NCI-H2196 (cell line): ENCODE results near the gene OR2Z1.

Experiments
- DNase-seq: peaks from one replicate; lab custom pipeline; 2025; ENCODE audit not compliant: unreplicated experiment; lab: John Stamatoyannopoulos, UW

OR2Z1 gene, protein sequence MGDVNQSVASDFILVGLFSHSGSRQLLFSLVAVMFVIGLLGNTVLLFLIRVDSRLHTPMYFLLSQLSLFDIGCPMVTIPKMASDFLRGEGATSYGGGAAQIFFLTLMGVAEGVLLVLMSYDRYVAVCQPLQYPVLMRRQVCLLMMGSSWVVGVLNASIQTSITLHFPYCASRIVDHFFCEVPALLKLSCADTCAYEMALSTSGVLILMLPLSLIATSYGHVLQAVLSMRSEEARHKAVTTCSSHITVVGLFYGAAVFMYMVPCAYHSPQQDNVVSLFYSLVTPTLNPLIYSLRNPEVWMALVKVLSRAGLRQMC

DNA sequence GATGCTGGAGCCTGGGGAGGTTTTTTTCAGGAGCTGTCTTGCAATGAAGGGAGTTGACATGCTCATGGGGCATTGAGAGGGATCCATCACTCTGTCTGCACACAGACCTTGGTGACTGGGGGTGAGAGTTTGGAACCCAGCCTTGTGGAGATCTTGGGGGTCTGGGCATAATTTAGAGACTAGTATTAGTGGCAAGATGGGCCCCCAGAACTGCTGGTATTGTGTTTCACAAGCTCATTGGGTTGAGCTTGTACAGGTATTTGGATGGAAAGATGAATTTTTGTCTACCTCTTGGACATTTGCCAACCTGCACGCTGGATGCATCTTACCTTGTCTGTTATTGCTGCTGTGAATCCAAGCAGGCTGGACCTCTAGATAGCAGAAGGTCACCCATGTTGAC is at the start of gene OR2Z1:
TSS of gene OR2Z1 (plus strand) at position 301 of the 400 bp plus-strand sequence. CDS start 9,395 bp downstream, outside the sequence.
- no peak for DNase-seq

DNA sequence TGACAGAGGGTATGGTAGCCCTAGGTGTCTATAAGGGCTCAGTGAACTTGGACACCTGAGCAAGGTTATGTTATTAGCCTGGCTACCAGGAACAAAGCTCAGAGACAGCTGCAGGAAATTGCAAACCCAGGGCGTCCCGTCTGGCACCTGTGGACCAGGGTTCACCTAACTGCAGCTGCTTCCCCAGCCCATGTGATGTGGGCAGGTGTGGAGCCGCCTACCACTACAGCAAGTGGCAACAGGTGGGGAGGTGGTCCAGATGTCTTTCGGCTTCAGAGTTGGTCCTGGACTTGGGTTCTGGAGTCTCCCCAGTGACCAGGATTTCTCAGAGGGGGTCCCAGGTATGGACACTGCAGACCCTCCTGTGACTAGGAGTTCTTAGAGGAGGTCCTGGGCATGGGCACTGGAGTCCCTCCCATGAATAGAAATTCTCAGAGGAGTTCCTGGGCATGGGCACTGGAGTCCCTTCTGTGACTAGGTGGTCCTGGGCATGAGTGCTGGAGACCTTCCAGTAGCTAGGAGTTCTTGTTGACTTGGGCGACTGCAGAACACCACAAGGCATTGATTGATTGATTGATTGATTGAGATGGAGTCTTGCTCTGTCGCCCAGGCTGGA is 48.0 kb upstream of the OR2Z1 start:
- DNase-seq = no peak

DNA sequence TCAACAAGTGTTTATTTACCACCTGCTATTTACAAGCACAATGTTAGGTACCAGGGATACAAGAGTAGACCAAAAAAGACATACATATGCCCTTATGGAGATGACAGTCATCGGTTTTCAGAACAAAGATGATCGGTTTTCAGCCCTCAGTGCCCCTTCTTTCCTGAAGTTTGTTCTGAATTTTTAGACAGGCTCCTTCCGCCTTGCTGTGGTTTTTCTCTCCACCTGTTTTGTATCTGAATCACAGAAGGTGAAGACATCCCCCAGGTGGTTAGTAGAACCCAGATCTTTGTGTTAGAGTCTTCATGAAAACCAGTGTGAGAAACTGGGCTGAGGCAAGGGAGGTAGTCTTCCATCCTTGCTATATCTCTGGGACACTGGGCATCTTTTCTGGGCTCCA is 46.4 kb upstream of the OR2Z1 start:
- no peak for DNase-seq

DNA sequence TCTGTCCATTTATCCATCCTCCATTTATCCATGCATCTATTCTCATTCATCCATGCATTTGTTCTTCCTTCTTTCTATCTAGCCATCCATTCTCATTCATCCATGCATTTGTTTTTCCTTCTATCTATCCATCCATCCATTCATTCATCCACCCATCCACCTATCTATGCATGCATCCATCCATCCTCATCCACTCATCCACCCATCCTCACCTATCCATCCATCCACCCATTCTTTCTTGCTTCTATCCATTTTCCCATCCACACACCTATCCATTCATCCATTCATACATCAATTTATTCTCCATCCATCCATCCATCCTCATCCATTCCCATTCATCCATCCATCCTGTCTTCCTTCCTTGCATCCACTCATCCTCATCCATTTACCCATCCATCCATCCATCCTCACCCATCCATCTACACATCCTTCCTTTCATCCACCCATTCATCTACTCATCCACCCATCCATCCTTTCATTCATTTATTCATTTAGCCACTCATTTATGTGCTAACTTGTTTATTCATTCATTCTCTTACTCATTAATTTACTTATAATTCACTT is 43.1 kb upstream of the OR2Z1 start:
- DNase-seq = no peak

DNA sequence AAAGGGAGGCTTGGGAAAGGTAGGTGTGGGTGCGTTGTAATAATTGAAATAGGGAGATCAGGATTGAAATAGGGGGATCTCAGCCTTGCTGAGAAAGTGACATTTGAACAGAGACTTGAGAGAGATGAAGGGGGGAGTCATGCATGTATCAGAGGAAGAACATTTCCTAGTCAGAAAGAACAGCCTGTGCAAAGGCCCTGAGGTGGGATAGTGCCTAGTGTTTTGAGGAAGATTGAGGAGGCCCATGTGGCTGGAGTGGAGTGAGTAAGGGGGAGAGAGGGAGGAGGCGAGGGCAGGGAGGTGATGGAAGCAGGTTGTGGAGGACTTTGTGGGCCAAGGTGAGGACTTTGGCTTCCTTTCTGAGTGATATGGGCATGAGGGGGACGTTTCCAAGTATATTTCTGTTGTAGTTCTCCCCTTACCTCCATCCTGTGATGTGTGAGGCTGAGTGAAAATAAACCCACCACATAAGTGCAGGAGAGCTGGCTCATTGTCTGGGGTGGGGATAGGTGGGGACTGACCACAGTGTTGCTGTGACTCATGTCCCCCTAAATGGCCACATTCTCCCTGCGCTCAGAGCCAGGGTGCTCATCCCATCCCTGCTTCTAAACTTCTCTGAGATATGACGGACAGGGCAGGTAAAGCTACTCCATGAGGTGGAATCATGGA is 40.6 kb upstream of the OR2Z1 start:
- DNase-seq = no peak

DNA sequence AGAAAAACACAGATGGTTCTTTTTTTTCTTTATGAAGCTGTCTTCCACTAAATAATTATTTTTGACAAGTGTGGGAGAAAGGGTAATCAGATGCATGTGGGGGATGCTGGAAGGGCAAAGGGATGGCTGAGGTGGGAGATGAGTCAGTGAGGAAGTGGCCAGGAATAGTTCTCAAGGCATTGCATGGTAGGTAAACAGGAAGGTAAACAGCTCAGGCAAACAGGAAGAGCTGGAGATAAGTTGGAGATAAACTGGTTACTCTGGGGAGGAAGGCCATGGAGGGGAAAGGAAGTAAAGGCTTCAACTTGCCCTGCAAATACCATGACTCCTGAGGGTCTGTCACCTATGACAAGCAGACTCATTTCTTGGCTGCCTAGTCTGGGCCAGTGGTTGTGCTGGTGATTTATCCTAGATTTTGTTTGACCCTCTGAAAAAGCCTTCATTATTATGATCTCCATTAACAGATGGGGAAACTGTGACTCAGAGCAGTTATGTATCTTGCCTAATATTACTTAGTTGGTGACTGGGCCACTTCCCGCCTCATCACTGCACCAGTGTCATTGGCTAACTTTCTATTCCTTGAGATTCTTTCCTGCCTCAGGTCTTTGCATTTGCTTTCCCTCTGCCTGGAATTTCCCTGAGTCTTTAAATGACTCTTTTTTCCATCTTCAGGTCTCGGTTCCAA is 39.9 kb upstream of the OR2Z1 start:
- no peak for DNase-seq

DNA sequence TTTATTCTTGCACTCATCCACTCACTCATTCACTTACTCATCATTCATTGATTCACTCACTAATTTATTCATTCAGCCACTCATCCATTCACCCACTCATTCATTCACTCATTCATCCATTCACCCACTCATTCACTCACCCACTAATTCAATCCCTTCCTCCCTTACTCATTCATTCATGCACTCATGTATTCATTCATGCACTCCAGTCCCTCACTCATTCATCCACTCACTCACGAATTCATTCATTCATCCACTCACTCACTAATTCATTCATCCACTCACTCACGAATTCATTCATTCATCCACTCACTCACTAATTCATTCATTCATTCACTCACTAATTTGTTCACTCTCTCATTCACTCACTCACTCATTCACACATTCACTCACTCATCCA is 39.0 kb upstream of the OR2Z1 start:
- DNase-seq = no peak

DNA sequence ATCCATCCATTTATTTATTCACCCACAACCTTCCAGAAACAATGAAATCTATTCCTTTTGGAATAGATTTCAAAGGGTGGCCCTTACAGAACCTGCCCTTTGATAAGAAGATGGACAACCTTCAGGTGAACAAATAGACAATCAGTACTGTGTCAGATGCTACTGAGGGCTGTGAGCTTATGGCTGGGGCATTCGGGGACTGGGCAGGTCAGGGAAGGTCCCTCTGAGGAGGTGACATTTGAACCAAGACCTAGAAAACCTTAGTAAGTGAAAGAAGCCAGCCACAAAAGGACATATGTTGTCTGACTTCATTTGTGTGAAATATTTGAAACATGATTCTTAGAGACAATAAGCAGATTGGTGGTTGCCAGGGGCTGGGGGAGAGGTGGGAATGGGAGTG is 38.5 kb upstream of the OR2Z1 start:
- DNase-seq = no peak

DNA sequence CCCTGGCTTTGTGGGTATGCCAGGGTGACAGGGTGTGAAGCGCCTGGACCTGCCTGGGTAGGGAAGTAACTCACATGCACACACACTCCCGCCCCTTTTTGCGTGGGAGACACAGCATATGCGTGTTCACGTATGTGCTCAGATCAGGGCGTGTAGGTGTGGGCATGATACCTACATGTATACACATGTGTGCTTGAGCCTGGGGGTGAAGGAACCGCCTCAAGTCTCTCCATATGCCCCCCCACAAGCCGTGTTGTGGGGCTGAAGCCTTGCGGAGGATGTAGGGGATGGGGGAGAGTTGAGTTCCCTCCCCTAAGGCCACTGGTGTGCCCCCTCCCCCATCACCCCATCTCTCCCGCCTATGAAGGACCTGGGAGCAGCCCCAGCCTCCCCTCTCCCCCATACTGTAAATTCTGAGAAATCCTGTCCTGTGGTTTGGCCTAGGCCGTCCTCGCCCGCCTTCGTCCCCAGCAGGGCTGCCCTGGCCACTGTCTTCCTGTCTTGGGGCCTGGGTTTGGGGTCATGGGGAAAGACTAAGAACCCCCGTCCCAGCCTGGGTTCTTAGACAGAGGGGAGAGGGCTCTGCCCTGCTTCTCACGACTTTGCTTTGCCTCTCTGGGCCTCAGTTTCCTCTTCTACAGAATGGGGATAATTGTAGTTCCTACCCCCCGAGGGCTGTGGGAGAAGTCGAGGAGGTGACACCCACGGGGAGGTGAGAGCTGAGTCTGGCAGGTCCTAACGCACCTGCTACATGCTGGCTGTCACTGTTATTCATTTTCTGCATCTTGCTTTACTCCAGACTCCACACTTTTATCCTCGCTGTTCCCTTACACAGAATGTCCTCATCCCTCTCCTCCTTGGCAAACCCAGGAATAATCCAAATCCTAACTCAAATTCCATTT is 37.2 kb upstream of the OR2Z1 start:
- no peak for DNase-seq

DNA sequence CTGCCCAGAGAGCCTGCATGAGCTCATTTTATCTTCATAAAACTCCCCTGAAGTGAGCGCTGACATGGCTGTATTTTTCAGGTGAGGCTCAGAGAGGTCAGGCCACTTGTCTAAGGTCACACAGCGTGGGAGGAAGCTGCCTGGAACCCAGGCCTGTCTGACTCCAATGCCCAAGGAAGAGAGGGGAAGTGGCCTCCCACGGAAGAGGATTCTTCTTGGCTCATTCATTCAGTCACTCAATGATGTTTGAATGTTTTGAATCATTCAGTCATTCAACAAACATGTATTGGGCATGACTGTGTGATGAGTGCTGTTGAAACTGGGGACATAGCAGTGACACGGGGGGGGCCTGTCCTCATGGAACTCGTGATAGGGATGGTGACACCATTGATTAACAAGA is 34.9 kb upstream of the OR2Z1 start:
- DNase-seq = no peak

DNA sequence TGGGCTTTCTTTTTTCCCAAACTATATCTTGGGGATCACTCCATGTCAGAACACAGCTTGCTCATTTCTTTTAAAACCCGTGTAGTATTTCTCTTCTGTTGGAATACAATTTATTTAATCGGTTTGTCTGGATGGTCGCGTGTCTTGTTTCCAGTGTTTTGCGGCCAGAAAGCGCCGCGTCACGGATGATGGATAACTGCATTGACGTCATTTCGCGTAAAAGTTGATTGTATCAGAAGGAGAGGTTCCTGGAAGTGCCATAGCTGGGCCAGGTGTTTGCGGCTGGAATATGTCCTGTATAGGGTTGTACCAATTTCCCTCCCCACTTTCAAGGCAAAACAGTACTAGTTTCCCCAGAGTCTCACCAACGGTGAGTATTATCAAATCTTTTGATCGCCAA is 32.5 kb upstream of the OR2Z1 start:
- no peak for DNase-seq

DNA sequence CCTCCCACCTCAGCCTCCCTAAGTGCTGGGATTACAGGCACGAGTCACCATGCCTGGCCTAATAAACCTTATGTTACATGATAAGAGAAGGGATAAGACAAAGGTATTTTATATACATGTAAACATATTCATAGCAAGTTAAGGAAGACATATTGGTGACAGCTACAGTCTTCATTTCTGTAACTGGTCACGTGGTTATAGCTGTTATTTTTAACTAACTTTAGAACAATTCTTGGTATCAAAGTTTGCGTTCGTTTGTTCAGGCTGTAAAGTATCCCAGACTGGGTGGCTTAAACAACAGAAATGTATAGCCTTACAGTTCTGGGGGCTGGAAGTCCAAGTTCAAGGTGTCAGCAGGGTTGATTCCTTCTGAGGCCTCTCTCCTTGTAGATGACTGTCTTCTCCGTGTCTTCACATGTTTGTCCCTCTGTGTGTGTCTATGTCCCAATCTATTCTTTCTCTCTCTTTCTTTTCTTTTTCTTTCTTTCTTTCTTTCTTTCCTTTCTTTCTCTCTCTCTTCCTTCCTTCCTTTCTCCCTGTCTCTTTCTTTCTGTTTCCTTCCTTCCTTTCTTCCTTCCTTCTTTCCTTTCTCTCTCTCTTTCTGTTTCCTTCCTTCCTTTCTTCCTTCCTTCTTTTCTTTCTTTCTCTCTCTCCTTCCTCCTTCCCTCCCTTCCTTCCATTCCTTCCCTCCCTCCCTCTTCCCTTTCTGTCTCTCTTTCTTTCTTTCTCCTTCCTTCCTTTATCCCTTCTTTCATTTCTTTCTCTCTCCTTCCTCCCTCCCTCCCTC is 30.5 kb upstream of the OR2Z1 start:
- DNase-seq = no peak

DNA sequence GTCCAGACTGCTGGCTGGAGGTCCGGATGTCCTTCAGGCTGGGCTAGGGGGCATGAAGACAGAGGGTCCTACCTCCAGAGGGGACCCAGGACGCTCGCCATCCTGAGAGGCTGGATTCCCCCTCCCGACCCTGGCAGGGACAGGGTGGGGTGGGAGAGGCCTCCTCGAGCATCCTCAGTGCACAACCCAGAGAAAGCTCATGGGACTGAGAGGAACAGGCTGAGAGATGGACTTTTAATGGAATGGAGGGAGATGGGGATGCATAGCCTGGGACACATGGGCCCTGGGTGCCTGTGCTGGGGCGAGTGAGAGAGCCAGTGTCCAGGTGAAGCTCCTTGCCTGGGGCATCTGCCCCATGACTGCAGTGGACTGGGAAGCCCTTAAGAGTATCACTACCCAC is 25.9 kb upstream of the OR2Z1 start:
- no peak for DNase-seq

DNA sequence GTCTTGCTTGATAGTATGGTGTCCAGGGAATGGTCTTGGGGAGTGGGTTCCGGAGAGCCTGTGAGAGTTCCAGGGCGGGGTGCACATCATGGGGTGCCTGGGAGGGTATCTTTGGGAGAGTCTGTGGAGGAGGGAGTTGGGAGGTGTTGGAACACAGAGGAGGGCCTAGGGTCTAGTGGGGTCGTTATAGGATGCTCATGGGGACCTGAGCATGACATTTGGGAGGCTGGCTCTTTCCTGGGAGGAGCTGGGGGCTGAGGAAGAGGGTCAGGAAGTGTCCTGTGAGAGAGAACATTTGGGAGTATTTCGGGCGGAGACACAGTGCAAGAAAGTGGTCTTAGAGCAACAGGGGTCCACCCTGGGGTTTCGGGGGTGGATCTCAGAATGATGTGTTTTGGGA is 25.5 kb upstream of the OR2Z1 start:
- no peak for DNase-seq

DNA sequence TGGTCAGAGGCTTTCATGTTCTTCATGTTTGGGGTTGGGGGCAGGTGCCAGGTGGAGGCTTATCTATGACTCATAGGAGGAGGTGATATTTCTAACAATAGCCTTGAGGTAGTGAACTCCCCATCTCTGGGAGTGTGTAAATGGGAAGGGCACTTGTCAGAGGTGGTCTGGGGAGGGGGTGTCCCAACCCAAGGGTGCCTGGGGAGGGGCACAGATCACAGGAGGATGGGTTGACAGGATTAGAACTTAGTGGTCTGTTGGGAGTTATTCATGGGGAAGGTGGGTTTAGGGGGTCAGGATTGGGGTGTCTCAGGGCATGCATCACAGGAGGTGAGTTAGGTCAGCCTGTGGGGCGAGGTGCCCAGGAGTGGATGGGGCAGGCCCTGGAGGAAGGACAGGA is 24.4 kb upstream of the OR2Z1 start:
- no peak for DNase-seq

DNA sequence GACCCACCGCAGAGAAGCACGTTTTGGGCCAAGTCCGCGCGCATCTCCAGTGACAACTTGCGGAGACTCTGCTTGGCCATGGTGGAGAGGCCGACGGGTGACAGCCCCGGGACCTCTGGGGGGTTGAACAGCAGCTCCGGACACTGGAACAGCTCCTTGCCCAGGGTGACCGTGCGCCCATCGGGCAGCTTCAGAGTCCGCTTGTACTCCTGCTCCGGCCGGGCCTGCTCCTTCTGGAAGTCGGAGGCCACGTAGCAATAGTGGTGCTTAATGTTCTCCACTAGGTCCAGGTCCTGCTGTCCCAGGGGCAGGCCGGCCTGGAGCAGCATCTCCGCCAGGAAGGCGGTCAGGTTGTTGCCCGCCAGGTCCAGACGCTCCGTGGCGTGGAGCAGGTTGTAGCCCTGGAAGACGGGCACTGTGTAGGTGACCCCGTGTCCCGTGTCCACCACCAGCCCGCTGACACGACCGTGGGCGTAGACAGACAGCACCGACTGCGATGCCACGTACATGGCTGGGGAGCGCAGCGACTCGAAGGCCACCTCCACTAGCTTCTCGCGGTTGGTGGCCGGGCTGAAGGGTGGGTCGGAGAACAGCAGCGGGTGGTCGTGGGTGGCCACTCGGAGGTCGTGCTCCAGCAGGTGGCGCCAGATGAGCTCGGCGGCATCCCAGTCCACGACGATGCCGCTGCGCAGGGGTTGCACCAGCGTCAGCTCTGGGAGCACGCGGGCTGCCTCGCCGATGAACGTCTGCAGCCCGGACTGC is 23.6 kb upstream of the OR2Z1 start:
- DNase-seq = no peak

DNA sequence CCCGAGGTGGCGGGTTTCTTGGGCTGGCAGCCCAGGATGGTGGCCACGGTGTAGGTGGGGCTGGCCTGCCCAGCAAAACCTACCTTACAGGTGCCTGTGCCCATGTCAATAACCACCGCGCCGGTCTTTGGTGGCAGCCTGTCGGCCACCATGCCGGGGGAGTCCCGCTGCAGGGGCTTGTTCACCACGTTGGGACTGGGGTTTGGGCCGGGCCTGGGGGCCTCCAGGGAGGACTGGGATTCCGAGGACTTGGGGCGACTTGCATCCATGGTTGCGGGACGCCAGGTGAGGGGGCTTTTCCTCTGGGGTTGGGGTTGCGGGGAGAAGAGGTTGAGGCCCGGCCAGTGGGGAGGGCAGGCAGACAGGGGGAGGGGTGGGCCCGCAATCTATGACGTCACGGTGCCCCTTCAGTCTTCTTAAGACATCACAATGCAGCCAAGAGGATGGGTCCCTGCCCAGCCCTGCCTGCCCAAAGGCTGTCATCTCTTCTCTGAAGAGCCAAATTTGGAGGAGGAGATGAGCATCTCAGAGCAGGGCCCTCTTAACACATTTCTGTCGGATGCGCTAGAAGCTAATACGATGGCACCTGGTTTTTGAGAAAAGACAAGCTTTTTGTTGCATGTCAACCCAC is 22.9 kb upstream of the OR2Z1 start, which contains the start of gene ACTL9:
TSS of gene ACTL9 (minus strand) at position 363 of the 631 bp plus-strand sequence. CDS start at position 269, 94 bp downstream.
- DNase-seq = no peak

DNA sequence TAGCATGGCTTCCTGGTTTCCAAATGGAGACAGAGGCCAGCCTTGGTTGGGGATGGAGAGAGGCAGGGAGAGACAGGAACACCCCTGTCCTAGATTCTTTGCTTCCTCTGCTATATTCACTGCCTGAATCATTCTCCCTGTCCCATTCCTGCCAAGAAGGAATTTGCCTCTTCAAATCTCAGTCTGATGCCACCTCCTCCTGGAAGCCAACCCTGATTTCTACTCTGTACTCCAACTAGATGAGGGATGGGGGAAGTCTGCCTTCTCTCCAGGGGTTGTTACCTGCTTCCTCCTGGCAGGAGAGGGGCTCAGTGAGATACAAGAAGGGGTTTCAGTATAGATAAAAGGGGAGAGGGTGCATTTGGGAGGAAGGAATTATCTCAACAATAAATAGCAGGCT is 21.5 kb upstream of the OR2Z1 start:
- DNase-seq = no peak
